OCI-LY1 (cell line): ENCODE results near the gene OCLN.

Source experiments
- H2AFZ ChIP-seq: fragments of 200-600 bp; sonication (generic), shearing (Covaris generic); 2 replicates; pipeline ENCODE4 v1.6.0; 2014; ENCODE audit warnings: antibody characterized with exemption, mild to moderate bottlenecking, low read length
- H3F3A ChIP-seq: fragments of 200-600 bp; sonication (generic), shearing (Covaris generic); 2 replicates; pipeline ENCODE4 v1.6.0; 2014; ENCODE audit warnings: mild to moderate bottlenecking, antibody characterized with exemption, low read length, moderate library complexity; ENCODE audit not compliant: insufficient read depth
- H3K27ac ChIP-seq: fragments of 200-600 bp; sonication (generic); 2 replicates; pipeline ENCODE4 v1.5.1; 2014; ENCODE audit warnings: low read length, mixed run types, mild to moderate bottlenecking, low read depth; ENCODE audit not compliant: poor library complexity, severe bottlenecking
- H3K27me3 ChIP-seq: fragments of 200-600 bp; sonication (generic); 2 replicates; pipeline ENCODE4 v1.6.0; 2014; ENCODE audit warnings: antibody characterized with exemption, mild to moderate bottlenecking, low read length, moderate library complexity; ENCODE audit not compliant: insufficient read depth
- H3K36me3 ChIP-seq: fragments of 200-600 bp; sonication (generic); 2 replicates; pipeline ENCODE4 v1.6.1; 2014; ENCODE audit warnings: mild to moderate bottlenecking, antibody characterized with exemption, low read length, moderate library complexity, mixed read lengths; ENCODE audit not compliant: insufficient read depth
- H3K4me1 ChIP-seq: fragments of 200-600 bp; sonication (generic); 2 replicates; pipeline ENCODE4 v1.5.1; 2014; ENCODE audit warnings: mild to moderate bottlenecking, low read length, moderate library complexity; ENCODE audit not compliant: insufficient read depth, severe bottlenecking
- H3K4me2 ChIP-seq: fragments of 200-600 bp; sonication (generic), shearing (Covaris generic); 2 replicates; pipeline ENCODE4 v1.6.1; 2014; ENCODE audit warnings: low read length
- H3K4me3 ChIP-seq: fragments of 200-600 bp; sonication (generic); 2 replicates; pipeline ENCODE4 v1.5.1; 2014; ENCODE audit warnings: low read length, low read depth, mild to moderate bottlenecking, mixed read lengths; ENCODE audit not compliant: poor library complexity, severe bottlenecking
- H3K79me2 ChIP-seq: fragments of 200-600 bp; shearing (Covaris generic); 2 replicates; pipeline ENCODE4 v1.6.1; 2016; ENCODE audit warnings: mixed run types, low read length, mixed read lengths; ENCODE audit not compliant: insufficient read depth
- H3K9ac ChIP-seq: fragments of 200-600 bp; sonication (generic), shearing (Covaris generic); 2 replicates; pipeline ENCODE4 v1.6.1; 2014; ENCODE audit warnings: mild to moderate bottlenecking, low read length, mixed read lengths
- H3K9me2 ChIP-seq: fragments of 200-600 bp; sonication (generic), shearing (Covaris generic); 2 replicates; pipeline ENCODE4 v1.6.1; 2014; ENCODE audit warnings: low read depth, mild to moderate bottlenecking, low read length, mixed read lengths
- H3K9me3 ChIP-seq: fragments of 200-600 bp; shearing (Covaris generic); 2 replicates; pipeline ENCODE4 v1.6.1; 2014; ENCODE audit warnings: low read length, mixed read lengths
- H4K20me1 ChIP-seq: fragments of 200-600 bp; sonication (generic), shearing (Covaris generic); 2 replicates; pipeline ENCODE4 v1.6.0; 2016; ENCODE audit warnings: mild to moderate bottlenecking, low read length; ENCODE audit not compliant: insufficient read depth
- CTCF ChIP-seq: fragments of 200-600 bp; sonication (generic), shearing (Covaris generic); IDR thresholded peaks from 2 replicates; pipeline ENCODE4 v1.5.1; 2017; ENCODE audit warnings: mild to moderate bottlenecking, antibody characterized with exemption, low read length, moderate library complexity, mixed read lengths
- EZH2 ChIP-seq: fragments of 200-600 bp; sonication (generic), shearing (Covaris generic); IDR thresholded peaks from 2 replicates; pipeline ENCODE4 v1.8.0; 2017; ENCODE audit warnings: borderline replicate concordance, mixed run types, mild to moderate bottlenecking, antibody characterized with exemption, low read length, moderate library complexity, mixed read lengths

OCLN gene

DNA sequence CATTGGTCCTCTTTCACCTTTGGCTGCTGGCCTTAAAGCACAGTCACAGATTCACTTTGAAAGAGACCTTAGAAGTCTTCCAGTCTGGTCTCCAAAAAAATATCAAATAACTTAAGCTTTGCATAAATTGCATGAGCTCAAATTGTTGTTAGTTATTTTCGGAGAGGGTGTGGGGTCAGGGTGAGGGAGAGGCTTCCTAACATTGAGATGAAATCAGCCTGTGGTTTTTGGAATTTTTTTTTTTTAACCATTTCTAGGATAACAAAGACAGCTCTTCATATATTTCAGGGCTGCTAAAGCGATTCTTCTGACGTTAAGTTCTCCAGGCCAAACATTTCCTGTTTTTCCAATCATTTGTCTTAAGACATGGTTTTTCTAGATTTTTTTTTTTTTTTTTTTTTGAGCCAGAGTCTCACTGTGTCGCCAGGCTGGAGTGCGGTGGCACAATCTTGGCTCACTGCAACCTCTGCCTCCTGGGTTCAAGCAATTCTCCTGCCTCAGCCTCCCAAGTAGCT lies 4.5 kb downstream of the OCLN start:
- Histone ChIP-seq H3K4me1 (no peaks in the 10 kb centered on the region), H4K20me1 (no peaks in the 10 kb centered on the region), H3K27me3 (no peaks in the 10 kb centered on the region; the same call in 1 of the 2 replicates), H2AFZ (no peak overlapping the region), H3K9me3 (no peaks in the 10 kb centered on the region), H3K4me3 (no peak overlapping the region), H3K36me3 (no peaks in the 10 kb centered on the region), H3F3A (no peaks in the 10 kb centered on the region), H3K9me2 (no peaks in the 10 kb centered on the region), H3K4me2 (no peak overlapping the region), H3K79me2 (no peaks in the 10 kb centered on the region), H3K9ac (no peak overlapping the region), H3K27ac (no peak overlapping the region)
- TF ChIP-seq CTCF, result no peak
- TF ChIP-seq EZH2, result no peak

- Histone ChIP-seq H3K9me2 (no peaks in the 10 kb centered on the region), H3F3A (no peaks in the 10 kb centered on the region), H4K20me1 (no peaks in the 10 kb centered on the region), H3K9me3 (no peaks in the 10 kb centered on the region), H3K27me3 (no peaks in the 10 kb centered on the region), H3K79me2 (no peaks in the 10 kb centered on the region), H3K4me1 (no peaks in the 10 kb centered on the region), H3K9ac (no peak overlapping the region), H3K4me3 (no peak overlapping the region), H3K36me3 (no peaks in the 10 kb centered on the region), H3K4me2 (no peak overlapping the region), H2AFZ (no peak overlapping the region), H3K27ac (no peak overlapping the region)
- no peak for TF ChIP-seq CTCF
- no peak for TF ChIP-seq EZH2
Observed at GRCh38 chr5:69498384-69498783, 5.8 kb downstream of the OCLN start.

GRCh38 chr5:69502367-69502766 lies 9.8 kb downstream of the OCLN start:
- TF ChIP-seq CTCF (no peak), EZH2 (no peak)
- no peaks in the 10 kb centered on the region for H3K27me3 ChIP-seq
- H4K20me1 ChIP-seq, result no peaks in the 10 kb centered on the region
- H3K9ac ChIP-seq, result no peak overlapping the region
- H3K36me3 ChIP-seq, result no peaks in the 10 kb centered on the region
- H3K4me2 ChIP-seq, result no peak overlapping the region
- no peaks in the 10 kb centered on the region for H3F3A ChIP-seq
- no peaks in the 10 kb centered on the region for H3K4me1 ChIP-seq
- no peak overlapping the region for H3K27ac ChIP-seq
- H3K9me2 ChIP-seq, result no peaks in the 10 kb centered on the region
- H3K9me3 ChIP-seq, result no peaks in the 10 kb centered on the region
- H3K4me3 ChIP-seq, result no peak overlapping the region
- no peaks in the 10 kb centered on the region for H3K79me2 ChIP-seq
- H2AFZ ChIP-seq, result no peak overlapping the region
